Measurements from ENCODE around the gene FGF2.

DNA sequence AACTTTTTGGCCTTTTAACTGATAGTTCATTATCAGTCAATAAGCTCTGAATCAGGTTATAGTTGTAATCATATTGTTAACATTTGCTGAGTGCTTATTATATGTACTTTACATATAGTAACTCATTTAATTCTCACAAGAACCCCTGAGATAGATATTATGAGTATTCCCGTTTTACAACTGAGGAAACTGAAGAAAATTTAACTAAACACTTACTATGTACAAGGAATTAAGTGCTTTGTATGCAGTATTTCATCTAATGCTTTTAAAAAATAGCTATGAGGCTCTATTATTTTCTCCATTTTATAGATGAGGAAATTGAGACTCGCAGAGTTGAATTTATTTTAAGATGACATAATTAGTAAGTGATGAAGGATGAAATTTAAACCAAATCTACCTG is 27.7 kb upstream of the FGF2 start:
- TF ChIP-seq, protein P1, sequence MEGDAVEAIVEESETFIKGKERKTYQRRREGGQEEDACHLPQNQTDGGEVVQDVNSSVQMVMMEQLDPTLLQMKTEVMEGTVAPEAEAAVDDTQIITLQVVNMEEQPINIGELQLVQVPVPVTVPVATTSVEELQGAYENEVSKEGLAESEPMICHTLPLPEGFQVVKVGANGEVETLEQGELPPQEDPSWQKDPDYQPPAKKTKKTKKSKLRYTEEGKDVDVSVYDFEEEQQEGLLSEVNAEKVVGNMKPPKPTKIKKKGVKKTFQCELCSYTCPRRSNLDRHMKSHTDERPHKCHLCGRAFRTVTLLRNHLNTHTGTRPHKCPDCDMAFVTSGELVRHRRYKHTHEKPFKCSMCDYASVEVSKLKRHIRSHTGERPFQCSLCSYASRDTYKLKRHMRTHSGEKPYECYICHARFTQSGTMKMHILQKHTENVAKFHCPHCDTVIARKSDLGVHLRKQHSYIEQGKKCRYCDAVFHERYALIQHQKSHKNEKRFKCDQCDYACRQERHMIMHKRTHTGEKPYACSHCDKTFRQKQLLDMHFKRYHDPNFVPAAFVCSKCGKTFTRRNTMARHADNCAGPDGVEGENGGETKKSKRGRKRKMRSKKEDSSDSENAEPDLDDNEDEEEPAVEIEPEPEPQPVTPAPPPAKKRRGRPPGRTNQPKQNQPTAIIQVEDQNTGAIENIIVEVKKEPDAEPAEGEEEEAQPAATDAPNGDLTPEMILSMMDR (IDR thresholded peaks at IDR 0.05; ENCODE audit: low read depth, low read length, poor library complexity, severe bottlenecking): no peak
- no peak for TF ChIP-seq EZH2phosphoT487 (IDR thresholded peaks at IDR 0.05; ENCODE audit: borderline replicate concordance, low read length)

All from DOHH2 (cell line).